ENCODE results near the gene EFNA5.
"Not testable (repeated sequence)": the region's sequence is repeated elsewhere in the genome, so short reads cannot be mapped to it uniquely, and the experiment has no call there.

EFNA5 gene

DNA sequence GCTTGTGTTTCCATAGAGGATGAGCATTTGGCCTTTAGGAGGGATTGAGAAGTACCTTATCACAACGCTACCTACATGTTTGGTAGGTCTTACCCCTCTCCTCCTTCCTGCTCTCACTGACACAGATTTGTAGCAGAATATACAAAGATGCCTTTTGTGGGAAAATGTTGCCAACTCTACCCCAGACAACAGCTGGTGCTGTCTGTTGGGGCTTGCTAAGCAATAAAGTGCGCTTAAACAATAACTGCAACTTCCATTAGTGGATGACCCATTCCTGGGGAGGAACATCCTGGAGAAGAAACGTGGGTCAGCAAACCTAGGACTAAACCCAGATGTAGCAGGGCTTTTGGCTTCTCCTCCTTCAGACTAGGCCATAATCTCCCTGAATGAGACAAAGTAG is 174.3 kb downstream of the EFNA5 start:
- no peak for DNase-seq (ENCODE audit: low read depth in 2 of 2)
- TF ChIP-seq, protein P1, sequence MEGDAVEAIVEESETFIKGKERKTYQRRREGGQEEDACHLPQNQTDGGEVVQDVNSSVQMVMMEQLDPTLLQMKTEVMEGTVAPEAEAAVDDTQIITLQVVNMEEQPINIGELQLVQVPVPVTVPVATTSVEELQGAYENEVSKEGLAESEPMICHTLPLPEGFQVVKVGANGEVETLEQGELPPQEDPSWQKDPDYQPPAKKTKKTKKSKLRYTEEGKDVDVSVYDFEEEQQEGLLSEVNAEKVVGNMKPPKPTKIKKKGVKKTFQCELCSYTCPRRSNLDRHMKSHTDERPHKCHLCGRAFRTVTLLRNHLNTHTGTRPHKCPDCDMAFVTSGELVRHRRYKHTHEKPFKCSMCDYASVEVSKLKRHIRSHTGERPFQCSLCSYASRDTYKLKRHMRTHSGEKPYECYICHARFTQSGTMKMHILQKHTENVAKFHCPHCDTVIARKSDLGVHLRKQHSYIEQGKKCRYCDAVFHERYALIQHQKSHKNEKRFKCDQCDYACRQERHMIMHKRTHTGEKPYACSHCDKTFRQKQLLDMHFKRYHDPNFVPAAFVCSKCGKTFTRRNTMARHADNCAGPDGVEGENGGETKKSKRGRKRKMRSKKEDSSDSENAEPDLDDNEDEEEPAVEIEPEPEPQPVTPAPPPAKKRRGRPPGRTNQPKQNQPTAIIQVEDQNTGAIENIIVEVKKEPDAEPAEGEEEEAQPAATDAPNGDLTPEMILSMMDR (IDR thresholded peaks at IDR 0.05; ENCODE audit: low read depth, low read length): no peak
- H3K4me3 ChIP-seq (replicated peaks in 1 of 2; ENCODE audit: low read depth in 2 of 2, low read length in 2 of 2): no peak overlapping the region

GRCh38 chr5:107494129-107494528 is 176.6 kb downstream of the EFNA5 start:
- not testable (repeated sequence) for H3K4me3 ChIP-seq (replicated peaks in 1 of 2; ENCODE audit: low read depth in 2 of 2, low read length in 2 of 2); DNase-seq (ENCODE audit: low read depth in 2 of 2)

DNA sequence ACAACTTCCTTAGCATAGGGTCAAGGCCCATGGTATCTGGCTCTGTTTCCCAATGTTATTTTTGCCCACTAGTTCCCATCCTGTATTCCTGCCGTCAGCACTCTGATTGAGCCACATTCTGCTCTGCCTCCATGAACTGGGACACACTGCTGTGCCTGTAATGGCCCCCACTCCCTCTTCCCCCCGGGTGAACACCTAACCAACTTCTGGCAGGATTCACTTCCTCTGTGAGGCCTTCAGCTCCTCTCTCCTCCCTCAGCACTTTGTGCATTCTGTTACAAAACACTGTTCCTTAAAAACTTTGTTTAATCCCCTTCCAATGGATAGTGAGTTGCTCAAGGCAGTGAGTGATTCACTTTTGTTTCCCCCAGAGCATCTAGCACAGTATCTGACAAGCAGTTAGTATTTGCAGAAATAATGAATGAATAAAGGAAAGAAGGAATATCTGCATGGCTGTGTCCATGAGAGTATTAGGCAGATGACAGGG is 183.6 kb downstream of the EFNA5 start:
- TF ChIP-seq, protein P1 (IDR thresholded peaks at IDR 0.05; ENCODE audit: low read depth, low read length): no peak
- H3K4me3 ChIP-seq (replicated peaks in 1 of 2; ENCODE audit: low read depth in 2 of 2, low read length in 2 of 2): no peak overlapping the region
- DNase-seq (ENCODE audit: low read depth in 2 of 2): peak; percentile 71 to 79

- peak; percentile 40 to 81 for DNase-seq (ENCODE audit: low read depth in 2 of 2)
- no peak overlapping the region for H3K4me3 ChIP-seq (replicated peaks in 1 of 2; ENCODE audit: low read depth in 2 of 2, low read length in 2 of 2)
- TF ChIP-seq, protein P1 (IDR thresholded peaks at IDR 0.05; ENCODE audit: low read depth, low read length): no peak
Observed at GRCh38 chr5:107486489-107486888, 184.2 kb downstream of the EFNA5 start.

DNA sequence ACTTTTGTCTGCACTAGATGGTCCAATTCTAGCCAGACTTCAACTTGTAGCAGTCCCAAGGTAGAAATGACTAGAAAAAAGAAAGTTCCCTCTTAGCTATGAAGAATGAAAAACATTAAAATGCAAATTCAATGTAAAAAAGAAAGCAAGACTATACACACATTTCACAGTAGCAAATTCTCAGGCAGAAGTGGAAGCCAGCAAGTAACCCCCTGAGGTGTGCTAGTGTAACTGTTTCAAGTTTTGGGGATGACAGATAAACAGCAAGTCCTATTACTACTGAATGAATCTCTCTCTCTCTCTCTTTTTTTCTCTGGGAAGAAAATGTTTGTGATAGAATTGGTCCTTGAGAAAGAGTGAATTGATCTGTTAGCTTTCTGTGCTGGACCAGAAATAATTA is 185.6 kb downstream of the EFNA5 start:
- no peak for DNase-seq (ENCODE audit: low read depth in 2 of 2)
- H3K4me3 ChIP-seq (replicated peaks in 1 of 2; ENCODE audit: low read depth in 2 of 2, low read length in 2 of 2): no peak overlapping the region
- TF ChIP-seq, protein P1 (IDR thresholded peaks at IDR 0.05; ENCODE audit: low read depth, low read length): no peak

DNA sequence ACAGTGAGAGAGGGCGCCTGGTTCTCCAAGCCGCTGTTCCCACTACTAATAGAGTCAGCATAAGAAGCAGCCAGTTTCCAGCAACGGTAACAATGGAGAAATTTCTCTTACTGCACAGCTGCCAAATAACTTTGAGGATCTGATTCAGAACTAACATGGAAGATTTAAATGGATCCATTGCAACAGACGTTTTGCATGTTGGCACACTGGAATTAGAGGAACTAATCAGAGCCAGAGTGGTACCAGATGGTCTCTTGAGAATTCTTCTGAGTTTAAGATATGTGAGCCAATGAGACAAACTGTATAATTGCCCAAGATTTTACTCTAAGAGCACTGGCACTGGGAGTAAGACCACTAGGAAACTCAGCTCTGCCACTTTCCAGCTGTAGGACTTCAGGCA is 186.5 kb downstream of the EFNA5 start:
- TF ChIP-seq, protein P1 (IDR thresholded peaks at IDR 0.05; ENCODE audit: low read depth, low read length): no peak
- no peak overlapping the region for H3K4me3 ChIP-seq (replicated peaks in 1 of 2; ENCODE audit: low read depth in 2 of 2, low read length in 2 of 2)
- DNase-seq (ENCODE audit: low read depth in 2 of 2): peak in 1 of 2 donors; percentile 34

GRCh38 chr5:107483231-107484024 is 187.3 kb downstream of the EFNA5 start:
- TF ChIP-seq, protein P1 (IDR thresholded peaks at IDR 0.05; ENCODE audit: low read depth, low read length): no peak

More at GRCh38 chr5:107483231-107484024, 187.3 kb downstream of the EFNA5 start:
- H3K4me3 ChIP-seq (replicated peaks in 1 of 2; ENCODE audit: low read depth in 2 of 2, low read length in 2 of 2): no peak overlapping the region
- DNase-seq (ENCODE audit: low read depth in 2 of 2): no peak
